IPS DF 19.7 (cell line): Measurements from ENCODE around the gene MAGI3.
"Not testable (repeated sequence)": the region's sequence is repeated elsewhere in the genome, so short reads cannot be mapped to it uniquely, and the experiment has no call there.

Source experiments
- DNase-seq: peaks from one replicate; pipeline ENCODE4 v3.0.0-alpha.2; 2013; ENCODE audit warnings: low read depth, low spot score

The MAGI3 gene

DNA sequence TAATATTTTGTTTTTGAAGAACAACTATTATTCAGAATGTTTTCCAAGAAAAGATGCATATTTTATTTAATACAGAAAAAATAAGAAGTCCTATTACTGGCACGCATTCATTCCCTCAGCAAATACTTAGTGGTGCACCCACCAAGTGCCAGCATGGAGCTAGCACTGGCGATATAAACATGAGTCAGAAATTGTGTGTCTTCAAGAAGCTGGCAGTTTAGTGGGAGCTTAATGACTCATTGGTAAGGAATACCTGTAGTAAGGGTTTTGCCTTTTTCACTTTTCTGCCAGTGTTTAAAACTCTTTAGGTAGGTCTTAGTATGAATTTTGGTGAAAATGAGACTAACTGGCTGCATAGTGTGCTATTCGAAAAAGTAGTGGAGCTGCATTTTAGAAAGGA lies 6.3 kb downstream of the MAGI3 start:
- no peak for DNase-seq

DNA sequence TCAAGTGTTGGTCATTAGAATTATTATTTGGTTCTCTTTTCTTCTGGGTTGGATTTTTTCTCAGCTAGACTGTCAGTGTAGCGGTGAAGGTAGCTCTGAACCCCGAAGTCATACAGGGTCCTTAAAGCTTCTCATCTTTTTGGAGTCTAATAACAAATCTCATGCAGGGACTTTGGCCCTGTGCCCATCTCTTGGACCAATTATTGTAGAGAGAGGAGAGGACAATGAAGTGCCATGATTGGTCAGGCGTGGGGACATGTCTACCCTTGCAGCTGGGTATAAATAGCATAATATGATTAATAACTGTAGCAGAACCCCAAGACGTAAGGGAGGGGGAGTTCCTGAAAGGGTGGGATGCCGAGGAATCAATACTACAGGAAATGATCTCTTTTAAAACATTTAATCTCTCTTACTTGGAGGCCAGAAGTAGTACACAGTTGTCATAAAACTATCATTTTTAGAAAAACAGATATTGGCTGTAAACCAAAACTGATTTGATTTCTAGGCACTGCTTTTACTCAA lies 8.8 kb downstream of the MAGI3 start:
- no peak for DNase-seq

DNA sequence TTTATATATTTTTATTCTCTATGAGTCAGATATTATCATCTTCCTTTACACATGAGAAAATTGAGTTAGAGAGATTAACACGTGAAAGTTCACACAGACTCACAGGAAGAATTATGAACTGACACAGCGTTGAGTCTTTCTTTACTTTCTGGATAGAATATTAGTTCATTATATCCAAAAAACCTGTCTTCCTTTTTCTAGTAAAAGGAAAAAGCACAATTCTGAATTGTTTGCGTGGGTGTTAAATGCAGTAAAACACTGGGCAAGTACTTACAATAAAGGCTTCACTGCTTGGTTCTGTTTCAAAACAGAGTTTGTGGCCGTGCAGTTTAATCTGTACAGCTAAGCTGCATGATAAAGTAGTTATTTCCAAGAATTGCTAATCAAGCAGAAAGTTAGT lies 10.8 kb downstream of the MAGI3 start:
- DNase-seq = no peak

DNA sequence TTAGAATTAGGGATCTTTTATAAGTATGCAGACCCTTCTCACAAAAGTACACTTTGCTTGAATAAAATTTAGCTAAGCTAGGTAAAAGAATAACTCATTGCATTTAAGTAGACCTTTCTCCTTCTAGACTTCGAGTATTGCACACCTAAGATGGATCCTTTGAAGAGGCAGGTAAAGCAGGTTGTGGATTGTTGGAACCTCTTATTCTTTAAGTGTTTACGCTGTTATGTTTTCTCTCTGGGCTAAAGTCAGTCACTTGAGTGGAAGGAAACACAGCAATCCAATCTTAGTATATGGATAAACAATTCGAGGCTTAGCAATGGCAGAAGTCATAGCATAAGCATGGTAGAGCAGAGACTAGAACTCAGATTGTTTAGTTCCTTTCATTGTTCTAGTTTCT lies 11.4 kb downstream of the MAGI3 start:
- DNase-seq = no peak

DNA sequence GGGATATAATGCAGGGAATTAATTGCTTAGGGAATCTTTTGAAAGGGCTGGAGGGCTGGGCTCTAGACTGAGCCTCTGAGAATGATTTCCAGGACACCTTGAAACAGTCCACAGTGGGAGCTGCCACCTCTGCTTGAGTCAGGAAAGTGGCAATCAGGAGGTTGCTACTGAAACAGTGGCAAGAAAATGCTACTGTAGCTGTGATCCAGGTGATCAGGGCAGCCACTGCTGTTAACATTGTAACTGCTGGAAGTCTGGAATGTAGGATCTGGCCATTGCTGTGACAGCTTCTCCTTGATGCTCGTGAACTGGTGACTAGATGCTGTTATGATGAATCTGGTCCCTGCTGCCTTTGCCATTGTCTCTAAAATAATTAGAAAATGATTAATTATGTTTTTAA lies 12.8 kb downstream of the MAGI3 start:
- DNase-seq = no peak

DNA sequence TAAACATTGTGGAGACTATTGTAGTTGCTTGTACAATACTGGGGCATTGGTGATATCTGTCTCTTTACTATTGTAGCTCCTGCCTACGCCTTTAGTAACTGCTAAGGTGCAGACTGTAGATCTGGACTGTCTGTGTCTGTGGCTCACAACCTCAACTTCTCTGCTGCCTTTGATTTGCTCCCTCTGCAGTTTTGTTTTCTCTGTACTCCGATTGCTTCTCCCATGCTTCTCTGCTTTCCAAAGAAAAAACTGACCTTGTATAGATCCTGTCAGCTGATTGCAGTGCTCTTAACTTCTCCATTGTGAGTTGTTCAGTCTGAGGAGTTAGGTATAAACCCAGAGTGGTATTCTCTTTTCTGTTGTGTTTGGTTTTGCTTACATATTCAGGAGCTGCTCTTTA lies 15.3 kb downstream of the MAGI3 start:
- DNase-seq = no peak

DNA sequence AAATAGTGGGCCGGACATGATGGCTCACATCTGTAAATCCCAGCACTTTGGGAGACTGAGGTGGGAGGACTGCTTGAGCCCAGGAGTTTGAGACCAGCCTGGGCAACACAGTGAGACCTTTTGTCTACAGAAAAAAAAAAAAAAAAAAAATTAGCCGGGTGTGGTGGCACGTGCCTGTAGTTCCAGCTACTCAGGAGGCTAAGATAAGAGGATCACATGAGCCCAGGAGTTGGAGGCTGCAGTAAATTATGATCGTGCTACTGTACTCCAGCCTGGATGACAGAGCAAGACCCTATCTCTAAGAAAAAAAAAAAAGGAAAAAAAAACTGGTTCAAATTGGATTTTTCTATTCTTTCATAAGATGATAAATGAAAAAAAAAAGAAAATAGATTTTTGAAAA lies 15.8 kb downstream of the MAGI3 start:
- not testable (repeated sequence) for DNase-seq

DNA sequence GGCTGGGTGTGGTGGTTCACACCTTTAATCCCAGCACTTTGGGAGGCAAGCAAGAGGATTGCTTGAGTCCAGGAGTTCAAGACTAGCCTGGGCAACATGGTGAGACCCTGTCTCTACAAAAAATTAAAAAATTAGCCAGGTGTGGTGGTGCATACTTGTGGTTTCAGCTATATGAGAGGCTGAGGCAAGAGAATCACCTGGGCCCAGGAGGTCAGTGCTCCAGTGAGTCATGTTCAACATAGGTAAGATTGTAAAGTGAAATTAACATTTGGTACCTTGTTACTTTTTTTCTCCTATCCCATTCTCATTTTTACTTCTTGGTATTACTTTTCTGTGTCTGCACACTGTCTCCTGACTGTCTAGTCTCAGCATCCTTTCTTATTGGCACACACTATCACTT lies 19.0 kb downstream of the MAGI3 start:
- DNase-seq = no peak

DNA sequence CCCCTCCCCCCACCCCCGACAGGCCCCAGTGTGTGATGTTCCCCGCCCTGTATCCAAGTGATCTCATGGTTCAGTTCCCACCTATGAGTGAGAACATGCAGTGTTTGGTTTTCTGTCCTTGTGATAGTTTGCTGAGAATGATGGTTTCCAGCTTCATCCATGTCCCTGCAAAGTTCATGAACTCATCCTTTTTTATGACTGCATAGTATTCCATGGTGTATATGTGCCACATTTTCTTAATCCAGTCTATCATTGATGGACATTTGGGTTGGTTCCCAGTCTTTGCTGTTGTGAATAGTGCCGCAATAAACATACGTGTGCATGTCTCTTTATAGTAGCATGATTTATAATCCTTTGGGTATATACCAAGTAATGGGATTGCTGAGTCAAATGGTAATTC lies 21.7 kb downstream of the MAGI3 start:
- DNase-seq = not testable (repeated sequence)

DNA sequence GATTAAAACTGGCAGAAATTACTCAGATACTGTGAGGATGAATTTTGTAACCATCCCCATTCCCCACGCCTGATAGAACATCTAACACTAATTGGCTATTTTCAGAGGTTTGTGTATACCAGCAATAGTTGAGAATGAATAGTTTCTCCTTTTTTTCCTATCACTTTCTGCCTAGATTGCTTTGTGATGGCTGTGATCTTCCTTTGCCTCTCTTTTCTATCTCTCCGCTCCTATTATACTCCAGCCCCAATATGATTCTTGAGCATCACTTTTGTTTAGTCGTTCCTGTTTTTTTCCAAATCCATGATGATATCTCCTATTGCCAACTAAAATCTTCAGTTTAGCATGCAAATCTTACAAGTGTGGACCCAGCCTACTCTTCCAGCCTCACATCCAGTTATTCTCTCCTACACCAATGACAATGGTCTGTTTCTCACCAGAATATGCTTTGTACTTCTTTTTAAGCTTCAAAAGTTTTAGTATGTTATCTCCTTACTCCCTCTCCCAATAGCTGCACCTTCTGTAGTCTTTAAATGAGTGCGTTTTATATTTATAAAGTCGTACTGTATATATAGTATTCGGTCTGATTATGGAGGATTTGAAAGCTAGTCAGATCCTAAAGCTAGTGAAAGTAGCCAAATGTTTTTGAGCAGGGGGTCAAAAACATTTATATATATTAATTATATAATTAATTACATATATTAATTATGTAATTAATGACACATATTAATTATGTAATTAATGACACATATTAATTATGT lies 25.2 kb downstream of the MAGI3 start:
- no peak for DNase-seq

DNA sequence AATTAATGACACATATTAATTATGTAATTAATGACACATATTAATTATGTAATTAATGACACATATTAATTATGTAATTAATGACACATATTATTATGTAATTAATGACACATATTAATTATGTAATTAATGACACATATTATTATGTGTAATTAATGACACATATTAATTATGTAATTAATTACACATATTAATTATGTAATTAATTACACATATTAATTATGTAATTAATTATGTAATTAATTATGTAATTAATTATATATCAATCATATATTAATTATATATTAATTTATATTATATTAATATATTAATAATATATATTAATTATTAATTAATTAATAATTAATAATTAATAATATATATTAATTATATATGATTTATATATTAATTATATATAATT lies 25.8 kb downstream of the MAGI3 start:
- DNase-seq = not testable (repeated sequence)

DNA sequence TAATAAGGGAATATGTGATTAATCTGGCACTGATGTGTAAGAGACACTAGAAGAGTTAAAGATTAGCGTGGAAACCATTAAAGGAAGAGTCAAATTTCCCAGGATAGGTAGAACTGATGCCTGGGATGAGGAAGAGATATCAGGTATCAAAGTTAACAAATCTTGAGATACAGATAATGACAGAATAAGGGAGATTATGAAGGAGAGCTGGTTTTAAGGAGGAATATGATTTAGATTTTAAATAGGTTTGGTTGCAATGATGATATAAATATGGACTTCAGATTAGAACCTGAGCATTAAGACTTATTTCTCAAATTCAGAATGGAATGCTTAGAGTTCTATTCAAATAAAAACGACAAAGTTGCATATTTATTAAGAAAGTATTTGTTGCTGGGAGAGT lies 26.2 kb downstream of the MAGI3 start:
- DNase-seq = no peak

DNA sequence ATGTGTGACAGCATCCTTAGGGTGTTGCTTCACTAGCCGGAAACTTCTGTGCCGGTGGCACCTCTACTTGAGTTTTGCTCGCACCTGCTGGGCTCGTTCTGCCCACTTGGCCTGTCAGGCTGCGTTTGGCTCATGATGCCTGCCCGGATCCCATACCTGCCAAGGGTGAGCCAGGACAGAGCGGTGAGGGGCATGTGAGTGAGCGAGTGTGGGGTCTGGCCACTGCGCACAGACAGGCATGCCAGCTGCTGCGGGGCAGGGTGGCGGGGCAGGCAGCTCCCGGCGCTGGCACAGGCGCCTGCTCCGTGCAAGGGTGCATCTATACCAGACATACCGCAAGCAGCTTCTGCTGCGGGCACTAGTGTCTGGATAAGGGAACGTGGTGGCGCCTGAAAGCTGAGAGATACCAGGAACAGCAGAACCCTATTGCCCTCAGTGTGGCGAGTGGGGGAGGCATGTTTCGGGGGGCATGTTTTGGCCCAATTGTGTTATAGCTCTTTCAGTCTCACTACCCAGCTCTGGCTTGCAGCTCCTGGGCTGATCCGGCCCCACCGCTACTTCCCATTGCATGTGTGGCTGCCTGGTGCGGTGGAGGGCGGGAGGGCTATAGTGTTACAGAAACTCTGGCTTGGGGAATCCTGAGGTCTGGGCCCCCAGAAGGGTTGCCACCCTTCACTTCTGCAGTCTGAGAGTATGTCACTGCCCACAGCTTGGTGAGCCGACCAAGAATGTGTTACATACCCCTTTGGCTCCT lies 32.2 kb downstream of the MAGI3 start:
- no peak for DNase-seq

DNA sequence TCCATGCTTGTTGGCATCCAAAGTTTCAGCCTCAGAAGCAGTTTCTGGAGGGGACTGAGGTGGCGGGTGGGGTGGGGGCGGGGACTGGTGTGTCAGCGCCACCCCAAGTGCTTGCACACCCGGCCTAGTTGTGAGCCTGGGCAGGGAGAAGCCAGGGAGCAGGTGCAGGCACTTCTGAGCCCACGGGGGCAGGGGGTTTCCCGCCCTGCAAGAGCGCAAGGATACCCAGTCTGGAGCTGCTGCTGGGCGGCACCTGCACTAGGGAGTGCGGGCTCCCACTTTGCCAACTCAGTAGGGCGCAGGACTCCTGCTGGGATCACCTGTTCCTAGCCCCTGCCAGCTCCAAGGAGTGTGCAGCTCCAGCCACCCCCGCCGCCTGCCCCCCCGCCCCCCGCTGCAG lies 33.5 kb downstream of the MAGI3 start:
- no peak for DNase-seq

DNA sequence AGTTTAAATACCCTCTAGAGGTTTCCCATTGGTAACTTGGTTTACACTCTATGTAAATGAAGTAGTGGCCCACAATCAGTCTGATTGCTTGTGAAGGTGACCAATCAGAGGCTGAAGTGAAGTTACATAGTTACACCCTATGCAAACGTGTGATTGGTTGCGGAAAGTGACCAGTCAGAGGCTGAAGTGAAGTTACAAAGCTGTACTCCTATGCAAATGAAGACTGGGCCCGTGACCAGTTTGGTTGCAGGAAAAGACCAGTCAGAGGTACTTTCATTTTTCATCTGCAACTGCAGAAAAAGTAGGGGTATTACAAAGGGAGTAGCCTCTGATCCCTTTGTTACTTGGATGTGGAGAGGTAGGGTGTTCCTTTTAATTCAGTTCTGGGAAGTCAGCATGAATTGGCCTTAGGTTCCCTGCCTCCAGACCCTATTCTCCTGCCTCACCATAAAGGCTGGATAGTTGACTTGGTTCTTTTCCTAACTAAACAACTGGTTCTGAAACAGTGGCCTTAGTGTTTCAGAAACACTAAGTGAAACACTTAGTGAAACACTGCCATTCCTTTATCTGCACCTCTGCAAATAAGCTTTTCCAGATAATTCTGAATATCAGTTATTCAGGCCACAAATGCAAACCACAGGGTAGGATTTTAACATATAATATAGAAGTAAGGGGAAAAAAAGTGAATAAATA lies 39.3 kb downstream of the MAGI3 start:
- DNase-seq = no peak

DNA sequence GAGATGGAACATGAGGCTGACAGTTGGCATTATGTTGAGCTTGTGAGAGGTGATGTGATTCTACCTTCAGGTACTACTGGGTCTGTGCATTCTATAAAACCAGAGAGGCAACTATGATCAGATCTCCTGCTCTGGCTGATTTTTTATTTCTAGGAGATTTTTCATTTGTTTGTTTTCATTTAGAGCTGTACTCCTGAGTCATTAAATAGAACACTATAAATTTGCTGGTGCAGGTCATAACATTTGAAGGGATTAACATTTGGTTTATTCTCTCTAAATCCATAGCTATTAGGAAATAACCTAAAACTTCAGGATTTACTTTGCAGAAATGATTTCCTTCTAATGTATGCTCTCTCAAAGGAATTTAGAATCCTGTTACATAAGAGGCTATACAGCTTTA lies 42.9 kb downstream of the MAGI3 start:
- DNase-seq = no peak

DNA sequence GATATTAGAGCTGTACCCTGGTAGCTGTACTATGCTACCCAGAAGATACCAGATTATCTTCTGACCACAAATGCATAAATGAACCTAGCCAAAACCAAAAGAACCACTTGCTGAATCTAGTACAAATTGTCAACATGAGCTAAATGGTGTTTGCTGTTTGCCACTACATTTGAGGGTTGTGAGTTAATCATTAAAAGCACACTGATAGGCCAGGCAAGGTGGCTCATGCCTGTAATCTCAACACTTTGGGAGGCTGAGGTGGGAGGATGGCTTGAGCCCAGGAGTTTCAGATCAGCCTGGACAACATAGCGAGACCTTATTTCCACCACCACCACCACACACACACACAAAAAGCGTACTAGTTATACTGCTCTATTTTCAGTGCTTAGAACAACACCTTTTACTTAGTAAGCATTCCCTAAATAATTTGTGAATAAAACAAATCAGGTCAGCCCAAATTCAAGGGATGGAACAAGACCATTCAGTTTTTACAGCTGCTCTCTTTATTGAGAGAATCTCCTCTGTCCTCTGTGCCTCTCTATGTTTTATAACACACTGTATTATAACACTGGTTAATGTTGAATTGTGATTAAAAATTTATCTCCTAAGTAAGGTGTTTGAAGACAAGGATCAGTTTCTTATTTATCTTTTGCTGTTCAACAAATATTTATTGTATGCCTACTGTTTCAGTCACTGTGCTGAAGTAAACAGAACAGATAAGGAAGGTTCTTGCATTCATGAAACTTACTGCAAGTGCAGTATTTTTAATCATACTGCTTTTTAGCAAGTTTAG lies 44.0 kb downstream of the MAGI3 start:
- no peak for DNase-seq

DNA sequence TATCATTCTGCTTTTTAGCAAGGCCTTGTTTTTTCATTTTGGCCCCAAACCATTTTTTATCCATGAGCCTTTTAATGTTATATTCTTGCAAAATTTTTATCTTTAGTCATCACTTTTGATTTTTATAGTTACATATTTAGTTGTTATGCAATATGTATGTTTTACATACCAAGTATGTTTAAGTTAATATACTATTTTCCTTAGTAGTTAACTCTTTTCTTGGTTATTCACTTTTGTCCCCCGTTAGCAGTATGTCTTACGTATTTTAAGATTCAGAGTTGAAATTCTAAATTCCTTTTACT lies 44.5 kb downstream of the MAGI3 start:
- DNase-seq = no peak

DNA sequence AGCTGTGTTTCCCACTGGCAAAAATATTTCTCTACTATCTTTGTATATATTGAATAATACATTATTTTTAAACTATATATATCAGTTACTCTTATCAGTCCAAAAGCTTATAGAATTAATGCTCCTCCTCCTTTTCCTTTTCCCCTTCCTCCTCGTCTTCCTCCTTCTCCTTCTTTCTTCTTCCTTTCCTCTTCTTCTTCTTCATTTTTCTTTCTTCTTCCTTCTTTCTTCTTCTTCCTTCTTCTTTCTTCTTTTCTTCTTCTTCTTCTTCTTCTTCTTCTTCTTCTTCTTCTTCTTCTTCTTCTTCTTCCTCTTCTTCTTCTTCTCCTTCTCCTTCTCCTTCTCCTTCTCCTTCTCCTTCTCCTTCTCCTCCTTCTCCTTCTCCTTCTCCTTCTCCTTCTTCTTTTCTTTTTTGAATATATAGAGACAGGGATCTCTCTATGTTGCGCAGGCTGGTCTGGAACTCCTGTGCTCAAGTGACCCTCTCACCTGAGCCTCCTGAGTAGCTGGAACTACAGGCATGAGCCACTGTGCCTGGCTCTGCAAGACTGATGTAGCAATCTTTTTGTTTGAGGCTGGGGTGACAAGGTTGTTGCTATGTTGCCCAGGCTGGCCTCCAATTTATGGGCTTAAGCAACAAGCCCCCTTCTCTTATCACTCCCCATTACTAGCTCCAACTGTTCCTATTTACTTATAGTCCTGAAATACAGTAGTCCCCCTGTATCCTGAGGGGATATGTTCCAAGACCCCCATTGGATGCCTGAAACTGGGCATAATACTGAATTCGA lies 47.4 kb downstream of the MAGI3 start:
- no peak for DNase-seq

DNA sequence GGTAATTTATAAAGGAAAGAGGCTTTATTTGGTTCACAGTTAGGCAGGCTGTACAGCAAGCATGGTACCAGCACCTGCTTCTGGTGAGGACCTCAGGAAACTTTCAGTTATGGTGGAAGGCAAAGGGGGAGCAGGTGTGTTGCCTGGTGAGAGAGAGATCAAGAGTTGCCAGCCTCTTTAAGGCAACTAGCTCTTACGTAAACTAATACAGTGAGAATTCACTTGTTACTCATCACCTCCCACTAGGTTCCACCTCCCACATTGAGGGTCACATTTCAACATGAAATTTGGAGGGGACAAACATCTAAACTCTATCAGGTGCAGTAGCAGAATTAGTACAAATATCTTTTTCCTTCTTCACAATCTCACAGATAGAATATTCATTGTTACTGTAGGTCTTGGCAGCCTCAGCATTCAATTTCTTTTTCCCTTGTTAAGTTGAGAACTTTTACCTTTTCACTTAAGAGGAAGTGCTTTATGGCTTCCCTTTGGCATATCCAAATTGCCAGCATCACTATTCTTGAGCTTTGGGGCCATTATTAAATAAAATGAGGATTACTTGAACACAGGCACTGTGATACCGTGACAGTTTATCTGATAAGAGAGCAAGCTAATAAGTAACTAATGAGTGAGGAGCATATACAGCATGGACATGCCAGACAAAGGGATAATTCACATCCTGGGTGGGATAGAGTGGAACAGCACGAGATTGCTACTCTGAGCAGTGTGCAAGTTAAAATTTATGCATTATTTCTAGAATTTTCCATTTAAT lies 48.4 kb downstream of the MAGI3 start:
- no peak for DNase-seq
